Kidney tubule cell (primary cell): ENCODE data around the gene TLR7.

ENCODE experiments used
- DNase-seq: peaks from one replicate; pipeline ENCODE4 v3.0.0-alpha.2; 2018; ENCODE audit warnings: low spot score

The TLR7 gene

GRCh38 chrX:12891171-12891570 lies 24.3 kb downstream of the TLR7 start:
- DNase-seq = no peak

DNA sequence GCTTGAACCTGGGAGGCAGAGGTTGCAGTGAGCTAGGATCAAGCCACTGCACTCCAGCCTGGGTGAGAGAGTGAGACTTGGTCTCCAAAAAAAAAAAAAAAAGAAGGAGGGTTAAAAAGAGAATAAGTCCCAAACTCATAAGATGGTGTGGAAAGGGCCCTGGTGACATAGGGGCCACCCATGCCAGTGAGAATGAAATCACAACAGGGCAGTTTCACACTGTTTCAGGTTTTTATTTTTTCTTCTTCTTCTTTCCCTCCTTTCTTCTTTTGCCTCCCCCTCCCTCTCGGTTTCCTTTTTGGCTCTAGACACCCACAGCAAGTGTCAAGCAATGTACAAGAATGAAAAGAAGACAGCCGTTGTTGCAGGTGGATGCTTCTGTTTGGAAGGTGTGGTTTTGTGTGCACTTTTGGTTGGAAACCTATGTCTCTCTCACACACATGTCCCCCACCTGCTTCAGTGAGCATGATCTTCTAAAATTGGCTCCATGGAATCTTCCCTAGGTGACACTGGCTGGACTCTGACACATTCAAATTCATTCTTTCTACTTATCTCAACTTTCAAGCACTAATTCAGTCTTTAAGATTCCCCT lies 25.1 kb downstream of the TLR7 start:
- DNase-seq = no peak

- no peak for DNase-seq
Measured at GRCh38 chrX:12892716-12893115, 25.8 kb downstream of the TLR7 start.

DNA sequence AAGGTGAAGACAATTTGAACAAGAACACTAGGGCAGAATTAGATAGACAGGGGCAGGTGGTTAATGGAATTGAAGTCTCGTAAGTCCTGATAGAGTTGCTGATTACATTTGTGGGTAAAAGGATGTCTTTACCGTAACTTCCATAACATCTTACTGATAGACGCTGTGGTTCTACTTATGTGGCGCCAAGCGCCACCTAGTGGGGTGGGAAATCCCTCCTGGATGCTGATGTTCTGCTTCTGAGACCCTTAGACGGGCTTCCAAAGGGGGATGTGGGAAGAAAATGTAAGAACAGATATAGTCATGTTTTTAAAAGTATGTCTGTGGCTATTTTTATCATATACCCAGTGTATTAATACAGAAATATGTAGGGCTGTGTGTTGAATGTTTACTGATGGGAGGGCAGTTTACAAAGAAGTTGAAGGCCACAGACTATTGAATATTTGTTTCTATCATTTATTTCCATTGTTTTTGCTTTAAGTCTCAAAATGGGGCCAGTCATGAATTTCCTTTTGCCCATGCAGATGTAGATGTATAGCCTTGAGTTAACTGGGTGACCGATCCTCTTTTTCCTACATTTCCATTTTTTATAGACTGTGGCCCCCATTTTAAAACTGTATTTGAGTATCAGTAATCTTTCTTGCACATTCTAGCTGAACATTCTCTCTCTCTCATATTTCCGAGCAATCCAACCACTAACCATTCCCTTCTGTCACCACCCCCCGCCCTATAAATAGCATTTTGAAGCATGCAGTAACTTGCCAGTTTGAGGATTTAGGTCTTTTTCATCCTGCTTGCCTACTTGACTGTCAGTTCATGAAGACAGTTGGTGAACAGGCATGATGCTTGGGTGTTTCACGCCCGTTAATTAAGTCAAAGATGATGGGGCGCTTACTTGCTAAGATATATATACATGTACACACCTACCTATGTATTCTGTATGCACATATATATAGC lies 27.5 kb downstream of the TLR7 start:
- DNase-seq = peak; percentile 25

- no peak for DNase-seq
Measured at GRCh38 chrX:12895866-12896265, 29.0 kb downstream of the TLR7 start.

GRCh38 chrX:12896935-12897334 lies 30.1 kb downstream of the TLR7 start:
- DNase-seq = no peak

DNA sequence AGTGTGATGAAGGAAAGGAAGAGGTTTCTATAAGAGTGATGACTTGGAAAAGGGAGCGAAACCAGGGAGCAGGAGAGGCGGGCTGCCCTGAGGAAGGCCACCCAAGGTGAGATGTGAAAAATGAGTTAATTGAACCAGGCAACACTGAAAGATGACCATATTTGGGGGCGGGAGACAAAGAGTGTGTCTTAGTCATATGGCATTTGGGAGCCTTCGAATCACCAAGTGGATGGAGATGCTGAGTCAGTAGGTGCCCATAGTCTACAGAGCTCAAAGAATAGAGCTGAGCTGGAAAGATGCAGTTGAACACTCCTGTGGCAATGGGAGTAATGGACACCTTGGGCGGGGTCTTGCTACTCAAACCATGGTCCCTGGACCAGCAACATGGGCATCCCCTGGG lies 31.2 kb downstream of the TLR7 start:
- no peak for DNase-seq

DNA sequence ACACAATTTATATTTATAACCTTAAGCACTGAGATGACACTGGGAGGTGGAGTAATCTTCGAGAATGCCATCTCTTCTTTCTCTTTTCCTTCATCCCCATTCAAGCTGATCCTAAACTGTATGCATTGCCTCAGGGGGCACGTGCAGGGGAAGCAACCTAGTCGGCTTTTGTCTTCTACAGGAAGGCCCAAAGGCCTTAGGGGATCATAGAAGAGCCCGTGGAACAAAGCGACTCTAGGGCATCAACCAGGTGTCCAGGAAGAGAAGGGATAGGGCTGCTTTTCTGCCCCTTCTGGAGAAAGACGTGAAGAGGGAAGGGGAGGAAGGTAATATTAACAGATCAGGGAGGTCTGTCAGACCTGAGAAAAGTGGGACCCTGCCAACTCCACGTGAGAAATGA lies 32.6 kb downstream of the TLR7 start:
- DNase-seq = no peak

DNA sequence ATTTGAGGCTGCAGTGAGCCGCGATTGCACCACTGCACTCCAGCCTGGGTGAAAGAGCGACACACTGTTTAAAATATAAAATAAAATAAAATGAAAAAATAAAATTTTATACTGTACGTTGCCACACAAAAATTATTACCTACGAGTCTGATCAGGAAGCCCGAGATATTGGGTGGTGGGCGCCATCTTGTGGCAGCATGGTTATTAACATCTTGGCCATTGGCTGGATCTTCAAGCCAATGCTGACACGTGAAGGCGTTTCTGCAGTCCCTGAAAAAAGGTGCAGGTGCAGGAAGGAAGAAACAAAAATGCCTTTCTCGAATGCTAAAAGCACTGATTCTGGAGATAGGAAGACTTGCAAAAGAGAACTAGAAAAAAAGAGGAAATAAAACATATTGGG lies 34.6 kb downstream of the TLR7 start:
- peak; percentile 60 for DNase-seq

DNA sequence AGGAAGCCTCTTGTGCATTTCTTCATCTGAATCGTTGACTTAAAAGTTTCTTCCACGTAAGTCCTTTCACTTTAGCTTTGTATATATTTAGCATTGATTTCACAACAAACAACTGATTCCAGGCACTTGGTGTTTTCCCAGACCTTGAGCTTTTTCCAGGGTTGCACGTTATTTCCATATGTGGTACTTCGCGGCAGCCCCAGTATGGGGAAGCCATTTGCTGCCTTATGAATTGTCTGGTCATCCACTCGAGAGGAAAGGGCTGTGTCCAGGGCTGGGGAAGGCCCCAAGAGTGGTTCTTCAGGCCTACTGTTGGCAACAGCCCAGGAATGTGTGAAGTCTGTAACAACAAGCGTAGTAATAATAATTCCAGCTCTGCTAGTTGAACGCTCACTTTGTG lies 36.8 kb downstream of the TLR7 start:
- DNase-seq = no peak

GRCh38 chrX:12906046-12906761 lies 39.3 kb downstream of the TLR7 start, which contains the start of gene TLR8:
Gene TLR8, plus strand, starts transcription at chrX:12906620. Its CDS starts 87 bp downstream, at chrX:12906707.
- no peak for DNase-seq

DNA sequence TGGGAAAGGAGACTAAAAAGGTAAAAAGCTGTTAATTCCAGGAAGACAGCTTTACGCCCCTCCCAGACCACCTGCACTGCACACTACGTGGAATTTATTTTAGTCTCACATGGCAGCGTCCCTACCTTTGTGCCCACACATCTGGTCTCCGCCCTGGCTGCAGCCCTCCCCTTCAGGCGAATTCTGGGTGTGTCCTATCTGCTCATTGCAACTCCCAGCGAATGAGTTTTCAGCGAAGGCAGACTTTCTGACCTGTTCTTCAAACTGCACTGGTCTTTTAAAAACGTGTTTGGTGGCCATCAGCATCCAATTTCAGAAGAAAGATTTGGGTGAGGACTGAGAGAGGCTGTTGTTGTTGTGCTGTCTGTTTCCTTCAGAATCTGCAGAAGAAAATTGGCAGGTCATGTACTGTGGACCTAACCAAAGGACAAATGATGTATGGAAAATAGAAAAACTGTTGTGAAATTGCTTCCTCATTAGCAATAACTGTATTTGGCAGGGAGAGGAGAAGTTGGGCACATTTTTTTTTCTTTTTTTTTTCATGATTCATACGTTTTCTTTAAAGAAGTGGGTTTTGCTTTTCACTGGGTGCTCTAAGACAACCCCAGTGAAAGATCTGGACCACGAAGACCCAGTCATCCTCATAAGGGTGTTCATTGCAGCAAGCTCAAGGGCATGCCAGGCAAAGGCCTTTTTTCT lies 43.7 kb downstream of the TLR7 start:
- no peak for DNase-seq

GRCh38 chrX:12911122-12911470 lies 44.2 kb downstream of the TLR7 start:
- no peak for DNase-seq

- DNase-seq = no peak
Measured at GRCh38 chrX:12912791-12913482, 46.1 kb downstream of the TLR7 start.

GRCh38 chrX:12917753-12918152 lies 50.9 kb downstream of the TLR7 start:
- DNase-seq = no peak

GRCh38 chrX:12919051-12919450 lies 52.2 kb downstream of the TLR7 start:
- DNase-seq = no peak

DNA sequence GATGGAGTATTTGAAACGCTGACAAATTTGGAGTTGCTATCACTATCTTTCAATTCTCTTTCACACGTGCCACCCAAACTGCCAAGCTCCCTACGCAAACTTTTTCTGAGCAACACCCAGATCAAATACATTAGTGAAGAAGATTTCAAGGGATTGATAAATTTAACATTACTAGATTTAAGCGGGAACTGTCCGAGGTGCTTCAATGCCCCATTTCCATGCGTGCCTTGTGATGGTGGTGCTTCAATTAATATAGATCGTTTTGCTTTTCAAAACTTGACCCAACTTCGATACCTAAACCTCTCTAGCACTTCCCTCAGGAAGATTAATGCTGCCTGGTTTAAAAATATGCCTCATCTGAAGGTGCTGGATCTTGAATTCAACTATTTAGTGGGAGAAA lies 52.7 kb downstream of the TLR7 start:
- DNase-seq = no peak

DNA sequence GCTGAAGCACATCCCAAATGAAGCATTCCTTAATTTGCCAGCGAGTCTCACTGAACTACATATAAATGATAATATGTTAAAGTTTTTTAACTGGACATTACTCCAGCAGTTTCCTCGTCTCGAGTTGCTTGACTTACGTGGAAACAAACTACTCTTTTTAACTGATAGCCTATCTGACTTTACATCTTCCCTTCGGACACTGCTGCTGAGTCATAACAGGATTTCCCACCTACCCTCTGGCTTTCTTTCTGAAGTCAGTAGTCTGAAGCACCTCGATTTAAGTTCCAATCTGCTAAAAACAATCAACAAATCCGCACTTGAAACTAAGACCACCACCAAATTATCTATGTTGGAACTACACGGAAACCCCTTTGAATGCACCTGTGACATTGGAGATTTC lies 54.1 kb downstream of the TLR7 start:
- DNase-seq = no peak

DNA sequence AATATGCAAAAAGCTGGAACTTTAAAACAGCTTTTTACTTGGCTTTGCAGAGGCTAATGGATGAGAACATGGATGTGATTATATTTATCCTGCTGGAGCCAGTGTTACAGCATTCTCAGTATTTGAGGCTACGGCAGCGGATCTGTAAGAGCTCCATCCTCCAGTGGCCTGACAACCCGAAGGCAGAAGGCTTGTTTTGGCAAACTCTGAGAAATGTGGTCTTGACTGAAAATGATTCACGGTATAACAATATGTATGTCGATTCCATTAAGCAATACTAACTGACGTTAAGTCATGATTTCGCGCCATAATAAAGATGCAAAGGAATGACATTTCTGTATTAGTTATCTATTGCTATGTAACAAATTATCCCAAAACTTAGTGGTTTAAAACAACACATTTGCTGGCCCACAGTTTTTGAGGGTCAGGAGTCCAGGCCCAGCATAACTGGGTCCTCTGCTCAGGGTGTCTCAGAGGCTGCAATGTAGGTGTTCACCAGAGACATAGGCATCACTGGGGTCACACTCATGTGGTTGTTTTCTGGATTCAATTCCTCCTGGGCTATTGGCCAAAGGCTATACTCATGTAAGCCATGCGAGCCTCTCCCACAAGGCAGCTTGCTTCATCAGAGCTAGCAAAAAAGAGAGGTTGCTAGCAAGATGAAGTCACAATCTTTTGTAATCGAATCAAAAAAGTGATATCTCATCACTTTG lies 55.2 kb downstream of the TLR7 start:
- DNase-seq = no peak

DNA sequence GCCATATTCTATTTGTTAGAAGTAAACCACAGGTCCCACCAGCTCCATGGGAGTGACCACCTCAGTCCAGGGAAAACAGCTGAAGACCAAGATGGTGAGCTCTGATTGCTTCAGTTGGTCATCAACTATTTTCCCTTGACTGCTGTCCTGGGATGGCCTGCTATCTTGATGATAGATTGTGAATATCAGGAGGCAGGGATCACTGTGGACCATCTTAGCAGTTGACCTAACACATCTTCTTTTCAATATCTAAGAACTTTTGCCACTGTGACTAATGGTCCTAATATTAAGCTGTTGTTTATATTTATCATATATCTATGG lies 55.7 kb downstream of the TLR7 start:
- no peak for DNase-seq

DNA sequence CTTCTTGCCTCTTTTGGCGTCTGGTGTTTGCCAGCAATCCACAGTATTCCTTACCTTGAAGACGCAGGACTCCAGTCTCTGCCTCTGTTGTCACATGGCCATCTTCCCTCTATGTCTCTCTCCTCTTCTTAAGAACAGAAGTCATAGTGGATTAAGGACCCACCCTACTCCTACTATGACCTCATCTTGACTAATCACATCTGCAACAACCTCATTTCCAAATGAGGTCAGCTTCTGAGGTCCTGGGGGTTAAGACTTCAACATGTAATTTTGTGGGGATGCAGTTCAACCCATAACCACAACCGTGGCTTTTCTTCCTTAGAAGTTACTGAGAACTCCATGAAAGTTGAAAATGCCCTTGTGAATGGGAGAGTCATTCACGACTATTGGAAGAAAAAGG lies 62.8 kb downstream of the TLR7 start:
- peak; percentile 21 for DNase-seq
